Left cardiac atrium (tissue), 4 donors: ENCODE measurements around the gene SLC45A3. TPM values are rescaled to one million over a fixed set of nuclear protein-coding genes. Genes with fewer than 3 reads are reported as not detected.
"Not testable (repeated sequence)": the region's sequence is repeated elsewhere in the genome, so short reads cannot be mapped to it uniquely, and the experiment has no call there.

Experiments
- ATAC-seq, 2 donors: fragments of 200-7000 bp; cut with Tn5 transposase; one replicate each; pipeline ENCODE4 v1.9.1; 2020; ENCODE audit warnings: mild to moderate bottlenecking in 2 of 2, moderate library complexity in 2 of 2
- DNase-seq: peaks from one replicate; pipeline ENCODE4 v3.0.0-alpha.2; 2020
- intact Hi-C, 2 donors: fragments of 100-400 bp; cut with DNase I; formaldehyde crosslinking; loops; one replicate each; pipeline versions ENCODE4 v1.14.1 to v1.15.1; 2022 to 2023
- long read RNA-seq: library from polyadenylated mRNA; unstranded; transcript quantifications from one replicate; pipeline ENCODE4 v2.0.0, GENCODE V29; 2021
- total RNA-seq, 2 donors: library from RNA; stranded (reverse); fragmentation: NEBNext Ultra II Directional; extraction: Animal tissue kit (Norgen Biotek cat#: 25700); gene quantifications; one replicate each; pipeline ENCODE4 v1.2.1, GENCODE V29; 2021
- donor health status: DM: no; HTN: yes; CAD: no.
- donor health status: DM: no; HTN: yes; CAD: no; lungs with severe emphysema.
- donor health status: DM: yes; HTN: yes; CAD: no.
- donor health status: Dilated cardiomyopathy.

Gene SLC45A3, protein sequence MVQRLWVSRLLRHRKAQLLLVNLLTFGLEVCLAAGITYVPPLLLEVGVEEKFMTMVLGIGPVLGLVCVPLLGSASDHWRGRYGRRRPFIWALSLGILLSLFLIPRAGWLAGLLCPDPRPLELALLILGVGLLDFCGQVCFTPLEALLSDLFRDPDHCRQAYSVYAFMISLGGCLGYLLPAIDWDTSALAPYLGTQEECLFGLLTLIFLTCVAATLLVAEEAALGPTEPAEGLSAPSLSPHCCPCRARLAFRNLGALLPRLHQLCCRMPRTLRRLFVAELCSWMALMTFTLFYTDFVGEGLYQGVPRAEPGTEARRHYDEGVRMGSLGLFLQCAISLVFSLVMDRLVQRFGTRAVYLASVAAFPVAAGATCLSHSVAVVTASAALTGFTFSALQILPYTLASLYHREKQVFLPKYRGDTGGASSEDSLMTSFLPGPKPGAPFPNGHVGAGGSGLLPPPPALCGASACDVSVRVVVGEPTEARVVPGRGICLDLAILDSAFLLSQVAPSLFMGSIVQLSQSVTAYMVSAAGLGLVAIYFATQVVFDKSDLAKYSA
- 1 to 10 TPM; 1.3 to 3.3 TPM for total RNA-seq
- long read RNA-seq = 0 reads

DNA sequence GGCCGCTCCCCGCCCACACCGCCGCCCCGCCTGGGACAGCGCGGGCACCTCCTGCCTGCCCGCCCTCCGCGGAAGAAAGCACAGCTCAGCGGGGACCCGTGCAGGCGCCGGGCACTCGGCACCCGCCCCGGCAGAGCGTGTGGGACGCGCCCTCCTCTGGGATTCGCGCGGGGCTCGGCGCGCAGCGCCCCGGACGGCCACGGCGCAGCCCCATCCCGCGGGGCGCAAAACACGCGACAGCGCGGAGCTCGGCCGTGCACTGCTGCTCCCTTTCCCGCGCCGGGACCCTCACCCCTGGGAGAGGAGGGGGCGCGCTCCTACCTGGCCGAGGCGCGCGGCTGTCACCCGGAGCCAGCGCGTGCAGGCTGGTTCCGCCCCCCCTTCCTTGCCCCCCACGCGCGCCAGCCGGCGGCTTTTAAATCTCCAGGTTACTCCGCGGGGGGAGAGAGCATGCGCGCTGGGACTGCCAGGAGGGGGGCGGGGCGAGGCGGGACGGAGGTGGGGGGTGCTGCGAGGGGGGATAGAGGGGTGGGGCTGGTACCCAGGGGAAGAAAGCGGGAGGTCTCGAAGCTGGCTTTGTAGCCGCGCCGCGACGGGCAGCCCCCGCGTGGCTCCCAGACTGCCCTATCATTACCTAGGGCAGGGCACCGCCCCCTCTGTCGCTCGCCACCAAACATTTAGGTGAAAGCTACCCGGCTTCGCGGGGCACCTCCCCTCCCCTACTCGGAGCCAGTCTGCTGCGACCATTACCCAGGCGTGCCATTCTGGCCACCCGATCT, at the start of gene SLC45A3:
Gene SLC45A3 (minus strand): TSS at position 437 of the 779 bp plus-strand sequence. CDS start 15,853 bp downstream, outside the sequence.
- peak; percentile 31 for DNase-seq
- peak; percentile 64 to 71 for ATAC-seq
- intact Hi-C loops = no loop called here

DNA sequence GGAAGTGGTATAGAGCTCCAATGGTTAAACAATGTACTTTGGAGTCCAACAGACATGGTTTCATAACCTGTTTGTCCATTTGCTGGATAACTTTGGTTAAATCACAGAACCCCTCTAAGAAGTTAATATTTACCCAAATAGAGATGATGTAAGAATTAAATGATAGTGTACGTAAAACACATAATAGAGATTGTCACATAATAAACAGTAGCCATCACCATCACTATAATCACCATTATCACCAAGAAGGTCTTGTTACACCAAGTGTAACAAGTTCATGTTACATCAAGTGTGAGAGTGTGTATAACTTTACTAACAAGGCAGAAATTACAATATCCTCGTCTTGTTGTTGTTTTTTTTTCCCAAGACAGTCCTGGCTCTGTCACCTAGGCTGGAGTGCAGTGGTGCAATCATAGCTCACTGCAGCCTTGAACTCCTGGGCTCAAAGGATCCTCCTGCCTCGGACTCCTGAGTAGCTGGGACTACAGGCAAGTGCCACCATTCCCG, 46.4 kb upstream of the SLC45A3 start:
- ATAC-seq (no peak), DNase-seq (no peak)
- intact Hi-C loops = no loop called here

DNA sequence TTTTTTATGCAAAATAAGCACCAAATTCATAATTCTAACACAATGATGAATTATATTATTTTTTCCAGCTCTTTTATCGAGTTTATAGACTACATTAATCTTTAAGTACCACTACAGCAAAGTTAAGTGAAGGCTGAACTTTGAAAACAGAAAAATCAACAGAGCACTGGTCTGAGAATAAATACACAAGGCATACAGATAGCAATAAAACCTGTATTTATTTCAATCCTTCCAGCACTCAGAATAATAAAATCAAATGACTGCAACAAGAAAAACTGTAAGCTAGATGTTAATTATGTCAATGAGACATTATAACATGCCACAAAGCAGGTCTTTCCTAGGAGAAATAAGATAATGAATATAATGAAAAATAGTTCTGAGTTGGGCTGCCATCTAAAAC, 45.2 kb upstream of the SLC45A3 start:
- no peak for ATAC-seq

DNA sequence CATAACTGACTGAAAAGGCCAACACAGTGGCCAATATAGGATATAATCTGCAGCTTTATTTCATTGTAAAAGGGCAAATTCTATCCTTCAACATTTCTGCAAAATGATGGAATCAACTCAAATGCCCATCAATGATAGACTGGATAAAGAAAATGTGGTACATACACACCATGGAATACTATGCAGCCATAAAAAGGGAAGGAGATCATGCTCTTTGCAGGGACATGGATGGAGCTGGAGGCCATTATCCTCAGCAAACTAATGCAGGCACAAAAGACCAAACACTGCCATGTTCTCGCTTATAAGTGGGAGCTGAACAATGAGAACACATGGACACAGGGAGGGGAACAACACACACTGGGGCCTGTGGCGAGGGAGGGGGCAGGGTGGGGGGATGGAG, 40.4 kb upstream of the SLC45A3 start:
- DNase-seq, intact Hi-C loops, ATAC-seq: not testable (repeated sequence)

More for the DNA sequence above, 45.2 kb upstream of the SLC45A3 start:
- intact Hi-C loops = no loop called here
- DNase-seq = no peak

DNA sequence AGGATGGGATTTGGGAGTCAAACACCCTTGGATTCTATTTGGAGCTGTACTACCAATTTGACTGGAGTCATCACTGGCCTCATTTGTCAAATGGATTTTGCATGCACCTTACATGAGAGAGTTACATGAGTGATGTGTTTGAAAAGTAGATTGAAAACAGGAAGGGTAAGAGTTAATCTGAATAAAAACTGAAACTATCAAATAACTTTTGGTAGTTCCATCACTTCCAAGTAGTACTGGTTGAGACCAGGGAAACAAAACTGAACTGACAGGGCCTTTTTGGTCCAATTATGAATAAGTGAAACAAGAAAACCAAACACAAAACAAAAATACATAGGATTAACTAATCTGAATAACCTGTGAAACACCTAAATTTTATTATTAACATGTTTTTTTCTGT, 39.5 kb upstream of the SLC45A3 start:
- ATAC-seq = no peak
- intact Hi-C loops = loop anchor here in 1 of 2 donors (10.0 kb wide), 1 partner anchor 55 kb away; no protein-coding TSS in a partner anchor
- DNase-seq = no peak

DNA sequence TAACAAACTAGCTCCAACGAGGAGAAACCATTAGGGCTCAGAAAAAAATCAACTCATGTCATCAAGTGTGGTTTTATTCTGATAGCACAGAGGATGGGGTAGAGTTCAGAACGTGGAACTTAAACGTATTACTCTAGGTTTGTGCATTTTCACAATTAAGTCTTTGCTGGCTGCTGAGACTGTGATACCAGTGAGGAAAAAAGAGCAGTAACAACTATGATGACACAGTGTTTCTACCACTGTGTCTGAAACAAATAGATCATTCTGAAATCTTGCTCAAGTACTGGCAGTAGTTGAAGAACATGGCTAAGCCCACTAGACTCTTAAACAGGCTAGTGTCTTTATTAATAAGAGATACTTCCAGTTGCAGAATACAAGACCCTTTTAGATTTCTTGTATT, 38.7 kb upstream of the SLC45A3 start:
- ATAC-seq (no peak), DNase-seq (no peak)
- intact Hi-C loops = loop anchor here in 1 of 2 donors (10.0 kb wide), 1 partner anchor 54 kb away; no protein-coding TSS in a partner anchor

DNA sequence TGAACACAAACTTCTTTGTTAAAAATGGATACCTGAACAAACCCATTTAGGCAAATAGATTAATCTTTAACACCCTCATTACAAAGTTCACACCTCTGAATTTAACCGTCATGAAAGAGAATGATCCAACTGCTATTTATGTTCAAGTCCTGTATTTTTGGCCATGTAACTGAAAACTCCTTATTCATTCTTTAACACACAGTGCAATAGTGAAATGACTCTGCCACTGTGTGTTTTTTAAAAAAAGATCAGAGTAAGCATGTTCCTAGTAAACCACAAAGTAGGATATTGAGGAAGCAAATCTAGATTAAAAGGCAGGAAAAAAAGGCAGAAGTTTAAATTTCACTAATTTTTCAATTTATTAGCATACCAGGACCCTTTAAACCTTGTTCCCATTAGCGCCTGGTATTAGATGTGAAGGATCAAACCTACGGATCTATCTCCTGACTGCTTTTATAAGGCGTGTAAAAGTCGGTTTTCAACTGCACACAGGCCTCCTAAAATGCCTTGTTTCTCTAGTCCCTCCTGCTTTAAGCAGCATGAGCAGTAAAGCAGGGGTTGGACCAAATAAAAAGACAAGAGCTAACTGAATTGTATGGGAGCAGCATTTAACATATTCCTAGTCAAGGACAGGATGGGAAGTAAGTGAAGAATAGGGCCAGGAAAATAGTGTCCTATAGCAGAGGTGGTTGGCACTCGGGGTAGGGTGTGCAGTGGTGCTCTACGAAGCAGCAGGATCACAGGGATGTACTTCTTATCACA, 36.2 kb upstream of the SLC45A3 start:
- ATAC-seq = no peak
- intact Hi-C loops = loop anchor here in 1 of 2 donors (10.0 kb wide), 1 partner anchor 52 kb away; no protein-coding TSS in a partner anchor
- no peak for DNase-seq

DNA sequence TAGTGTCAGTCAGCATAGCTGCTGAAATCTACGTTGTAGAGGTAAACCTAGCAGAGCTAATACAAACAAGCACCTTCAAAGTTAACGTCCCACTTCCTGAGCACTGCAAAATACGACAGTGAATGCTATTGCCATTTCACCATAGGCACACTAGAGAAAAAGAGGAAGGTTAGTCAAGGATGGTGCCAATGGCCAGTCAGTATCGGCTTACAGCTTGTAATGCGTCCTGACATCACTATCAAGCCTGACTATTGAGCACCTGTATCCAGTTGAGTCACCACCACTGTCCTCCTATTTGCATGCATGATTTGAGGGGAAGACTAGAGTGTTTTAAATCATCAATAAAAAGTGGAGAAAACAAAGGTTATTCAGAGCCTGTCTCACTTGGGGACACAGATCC, 35.3 kb upstream of the SLC45A3 start:
- no peak for DNase-seq
- ATAC-seq = no peak
- intact Hi-C loops = loop anchor here in 1 of 2 donors (10.0 kb wide), 1 partner anchor 51 kb away; no protein-coding TSS in a partner anchor

DNA sequence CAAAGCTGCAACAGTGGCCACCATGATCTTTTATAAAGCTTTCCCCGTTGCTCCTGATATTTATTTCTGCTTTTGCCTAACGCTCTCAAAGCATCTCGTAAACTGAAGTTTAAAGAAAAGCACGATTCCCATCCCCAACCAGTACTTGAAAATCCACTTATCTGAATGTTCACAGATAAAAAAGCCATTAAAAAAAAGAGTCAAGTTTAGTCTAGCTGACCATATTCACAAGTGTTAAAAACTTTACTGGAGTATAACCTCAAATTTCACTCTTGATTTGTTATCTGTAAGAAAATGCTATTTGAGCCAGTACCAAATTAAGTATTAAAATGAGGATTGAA, 34.6 kb upstream of the SLC45A3 start:
- intact Hi-C loops = loop anchor here in 1 of 2 donors (10.0 kb wide), 1 partner anchor 50 kb away; no protein-coding TSS in a partner anchor
- DNase-seq = no peak
- ATAC-seq = no peak

DNA sequence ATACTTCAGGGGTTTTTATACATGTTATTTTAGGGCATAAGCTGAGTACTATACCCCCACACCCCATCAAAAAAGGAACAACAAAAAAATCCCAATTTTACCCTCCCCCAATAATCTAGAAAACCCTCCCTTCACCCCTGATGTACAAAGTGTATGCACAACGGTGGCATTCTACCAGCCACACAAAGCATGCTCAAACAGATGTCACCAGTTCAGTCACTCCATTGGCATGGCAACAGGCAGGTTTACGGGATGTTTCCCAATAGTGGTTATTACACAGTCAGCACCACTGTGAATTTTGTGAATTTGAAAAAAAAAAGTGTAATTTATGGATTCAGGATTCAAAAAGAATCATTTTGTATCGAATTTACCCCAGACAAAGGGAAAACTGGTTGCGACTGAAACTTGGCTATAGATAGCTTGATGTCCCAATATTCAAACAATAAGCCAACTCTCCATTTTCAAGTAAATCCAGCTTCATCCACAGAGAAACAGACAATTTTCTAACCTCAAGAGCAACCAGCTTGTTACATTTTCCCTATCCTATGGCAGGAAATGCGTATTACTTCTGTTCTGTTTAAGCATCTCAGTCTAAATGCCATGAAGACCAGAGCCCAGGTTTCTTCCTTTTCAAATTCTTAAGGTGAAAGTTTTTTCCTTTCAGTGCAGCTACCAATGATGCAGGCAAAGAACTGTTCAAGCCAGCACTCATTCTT, 34.0 kb upstream of the SLC45A3 start:
- intact Hi-C loops = loop anchor here in 1 of 2 donors (10.0 kb wide), 1 partner anchor 50 kb away; no protein-coding TSS in a partner anchor
- ATAC-seq = no peak
- no peak for DNase-seq

DNA sequence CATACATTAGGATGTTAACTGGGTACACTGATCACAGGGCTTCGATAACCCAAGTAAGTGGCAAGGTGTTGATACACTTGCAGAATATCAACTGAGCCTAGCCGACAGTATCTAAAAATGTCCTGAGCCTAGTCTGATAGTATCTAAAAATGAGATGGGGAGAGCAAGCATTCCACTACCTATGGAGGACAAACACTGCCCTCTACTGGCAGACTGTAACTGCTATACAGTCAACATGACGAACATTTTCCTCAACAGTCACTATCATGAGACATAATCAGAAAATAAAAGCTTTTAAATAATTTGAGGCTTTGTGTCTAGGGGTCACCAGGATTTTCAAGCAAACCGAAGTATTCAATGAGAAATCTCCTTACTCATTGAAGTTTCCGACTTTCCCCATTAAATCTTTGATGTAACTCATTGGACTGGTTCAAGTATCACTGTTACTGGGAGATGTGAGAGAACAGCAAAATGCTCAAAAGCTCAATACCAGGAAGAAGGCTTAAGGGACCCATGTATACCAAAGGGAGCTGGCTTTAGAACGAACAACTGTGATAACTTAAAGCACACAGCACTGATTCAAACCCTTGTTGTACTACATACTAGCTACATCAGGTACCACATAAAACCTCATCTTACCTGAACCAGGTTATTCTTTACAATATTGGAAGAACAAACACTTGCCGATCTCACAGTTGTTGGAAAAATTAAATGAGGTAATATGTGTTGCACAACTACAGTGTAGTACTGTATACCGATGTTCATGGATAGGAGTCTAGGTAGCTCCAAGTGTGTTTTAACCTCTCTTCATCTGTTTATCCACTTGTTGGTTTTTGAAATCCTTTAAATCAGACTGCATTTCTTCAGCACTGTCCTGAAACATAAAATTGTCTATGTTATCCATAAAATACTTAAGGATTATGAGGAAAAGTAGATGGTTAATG, 31.1 kb upstream of the SLC45A3 start:
- DNase-seq = peak; percentile 56
- peak; percentile 80 to 83 for ATAC-seq
- intact Hi-C loops = loop anchor here in 1 of 2 donors (10.0 kb wide), 1 partner anchor 47 kb away; no protein-coding TSS in a partner anchor

DNA sequence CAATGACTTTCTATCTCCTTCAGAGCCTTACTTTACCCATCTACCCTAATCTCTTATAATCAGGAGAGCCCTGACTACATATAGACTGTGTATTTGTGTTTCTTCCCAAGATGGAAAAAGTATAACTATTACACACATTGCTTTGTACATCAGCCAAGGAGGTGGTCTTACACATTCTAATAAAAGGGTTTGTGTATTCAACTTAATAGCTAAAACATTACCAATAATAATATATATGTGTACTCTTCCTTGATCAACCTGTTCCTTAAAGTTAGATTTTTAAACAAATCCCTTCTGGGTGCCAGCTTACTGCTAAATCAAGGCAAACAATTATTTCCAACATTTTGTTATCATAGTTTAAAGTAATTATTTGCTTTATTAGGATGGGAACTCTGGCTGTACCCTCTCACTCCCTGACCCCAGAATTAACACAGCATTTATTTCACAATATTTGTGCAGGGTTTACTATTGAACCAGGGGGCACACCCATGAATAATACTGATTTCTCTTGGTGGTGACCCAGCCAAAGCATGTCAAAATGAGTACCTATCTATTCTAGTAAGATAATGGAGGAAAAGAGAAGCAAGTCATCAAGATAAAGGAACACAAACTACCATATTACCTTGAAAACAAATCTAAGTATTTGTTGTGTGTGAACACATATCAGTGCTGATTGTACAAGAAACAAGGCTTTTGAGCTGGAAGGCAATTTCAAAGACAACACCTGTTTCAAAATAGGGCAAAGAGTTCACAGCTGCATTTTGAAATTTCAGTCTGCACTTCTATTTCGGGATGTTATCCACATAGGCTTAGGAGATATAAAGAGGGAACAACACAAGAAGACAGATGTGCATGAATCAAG, 30.1 kb upstream of the SLC45A3 start:
- intact Hi-C loops = loop anchor here (1.0 to 10.0 kb wide), 2 partner anchors 46 to 51 kb away; no protein-coding TSS in a partner anchor

DNA sequence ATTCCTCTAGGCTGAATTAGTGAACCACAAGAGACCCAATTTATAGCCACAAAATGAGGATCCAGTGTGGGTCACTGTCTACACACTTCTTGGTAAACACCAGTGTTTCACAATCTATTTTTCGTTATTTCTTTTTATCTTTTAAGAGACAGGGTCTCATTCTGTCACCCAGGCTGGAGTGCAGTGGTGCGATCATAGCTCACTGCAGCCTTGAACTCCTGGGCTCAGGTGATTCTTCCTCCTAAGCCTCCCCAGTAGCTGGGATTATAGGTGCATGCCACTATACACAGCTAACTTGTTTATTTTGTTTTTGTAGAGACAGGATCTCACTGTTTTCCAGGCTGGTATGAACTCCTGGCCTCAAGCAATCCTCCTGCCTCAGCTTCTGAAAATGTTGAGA, 29.3 kb upstream of the SLC45A3 start:
- intact Hi-C loops = loop anchor here (1.0 to 10.0 kb wide), 2 partner anchors 45 to 50 kb away; no protein-coding TSS in a partner anchor
- ATAC-seq (no peak), DNase-seq (no peak)

More for the DNA sequence above, 30.1 kb upstream of the SLC45A3 start:
- DNase-seq = no peak
- ATAC-seq = no peak

DNA sequence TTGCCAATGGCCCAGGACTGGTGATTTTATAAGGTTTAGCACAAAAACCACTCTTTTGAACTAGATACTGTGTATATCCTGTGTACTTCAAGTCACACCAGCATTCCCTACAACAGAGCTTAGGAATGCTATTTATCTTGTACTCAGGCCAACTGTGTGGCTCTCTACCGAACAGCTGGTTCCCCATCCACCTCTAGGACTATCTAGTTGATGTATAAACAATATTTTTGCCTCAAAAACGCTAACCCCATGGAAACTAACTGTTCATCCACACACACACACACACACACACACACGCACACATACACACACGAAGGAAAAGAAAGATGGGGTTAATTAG, 28.7 kb upstream of the SLC45A3 start:
- ATAC-seq = peak; percentile 20 to 61
- DNase-seq = no peak
- intact Hi-C loops = no loop called here

DNA sequence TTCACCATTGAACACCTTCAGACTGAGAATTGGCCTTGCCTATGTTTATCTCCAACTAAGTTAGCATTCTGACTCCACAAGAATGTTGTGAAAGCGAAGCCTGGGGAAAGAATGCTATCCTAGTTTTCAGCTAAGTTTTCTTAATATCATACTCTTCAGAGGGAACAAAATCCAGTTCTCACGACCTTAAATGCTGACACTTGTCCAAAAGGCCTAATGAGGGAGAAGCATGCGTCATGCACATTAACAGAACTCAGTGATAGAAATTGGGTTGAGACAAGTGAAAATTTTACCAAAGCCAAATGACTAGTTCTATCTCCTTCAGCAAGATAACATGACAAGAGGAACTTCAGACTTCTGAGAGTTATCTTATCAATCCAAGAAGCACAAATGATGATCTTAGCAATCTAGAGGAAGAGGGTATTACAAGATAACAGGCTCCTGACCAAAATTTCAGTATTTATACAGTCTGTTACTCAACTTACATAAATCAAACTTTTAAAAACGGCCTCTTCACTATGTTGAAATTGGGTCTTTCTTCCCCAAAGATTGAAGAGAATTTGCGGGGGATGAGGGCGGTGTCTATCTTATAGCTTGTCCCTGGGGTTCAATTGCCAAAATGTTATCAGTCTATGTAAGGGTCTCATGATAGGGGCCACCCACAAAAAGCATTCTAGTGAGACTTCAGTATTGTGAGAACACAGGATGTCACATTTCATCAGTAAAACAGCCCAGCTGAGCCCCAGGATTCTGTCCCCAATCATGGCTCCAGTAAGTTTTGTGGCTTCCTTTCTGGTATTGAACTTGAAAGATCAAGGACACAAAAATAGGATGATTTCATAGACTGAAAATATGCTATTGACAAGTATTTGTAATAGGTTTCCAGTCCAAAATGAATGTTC, 26.5 kb upstream of the SLC45A3 start:
- DNase-seq = no peak
- intact Hi-C loops = no loop called here
- peak; percentile 33 to 62 for ATAC-seq
